ENCODE data around the gene CHCHD4. TPM values are rescaled to one million over a fixed set of nuclear protein-coding genes. Genes with fewer than 3 reads are reported as not detected.

The CHCHD4 gene
- total RNA-seq, 1 experiment from 2014 or later: 27.5 TPM

GRCh38 chr3:14172496-14172895, 47.8 kb upstream of the CHCHD4 start:
- Mint-ChIP-seq H3K36me3 (peaks cover 44% of the 10 kb centered on the region), H3K4me3 (no peak overlapping the region), H3K4me1 (peaks cover 17% of the 10 kb centered on the region), H3K27me3 (ENCODE audit: low read depth) (no peaks in the 10 kb centered on the region), H3K27ac (no peak overlapping the region), H3K9me3 (no peaks in the 10 kb centered on the region)
- TF ChIP-seq ATF6 (CRISPR knock-in tag; IDR thresholded peaks at IDR 0.05): no peak
- no peak for TF ChIP-seq NR1H2 (CRISPR knock-in tag; IDR thresholded peaks at IDR 0.05)
- TF ChIP-seq ZBTB43 (CRISPR knock-in tag; IDR thresholded peaks at IDR 0.05): no peak
- no peak for TF ChIP-seq ZNF263 (CRISPR knock-in tag; IDR thresholded peaks at IDR 0.05; ENCODE audit: low read depth)
- no peak for TF ChIP-seq SMAD4 (CRISPR knock-in tag; IDR thresholded peaks at IDR 0.05)
- TF ChIP-seq PRDM15 (CRISPR knock-in tag; IDR thresholded peaks at IDR 0.05): no peak
- TF ChIP-seq ZNF281 (CRISPR knock-in tag; IDR thresholded peaks at IDR 0.05): no peak
- TF ChIP-seq AFF4 (CRISPR knock-in tag; IDR thresholded peaks at IDR 0.05; ENCODE audit: borderline replicate concordance): no peak
- no peak for DNase-seq (ENCODE audit: low spot score)
- ChIA-PET POLR2A (no interaction called here), CTCF (no interaction called here)
- ATAC-seq: no peak

GRCh38 chr3:14170531-14171159, 46.0 kb upstream of the CHCHD4 start:
- Mint-ChIP-seq H3K27me3 (ENCODE audit: low read depth) (no peaks in the 10 kb centered on the region), H3K4me3 (no peak overlapping the region), H3K36me3 (peaks cover 59% of the 10 kb centered on the region), H3K27ac (no peak overlapping the region), H3K4me1 (0 out of 2 replicates have a peak, but pooled peaks cover 3% of the 10 kb centered on the region), H3K9me3 (no peaks in the 10 kb centered on the region)
- TF ChIP-seq E2F1 (CRISPR knock-in tag; IDR thresholded peaks at IDR 0.05) (no peak), MAX (CRISPR knock-in tag; IDR thresholded peaks at IDR 0.05) (no peak), ZNF416 (CRISPR knock-in tag; IDR thresholded peaks at IDR 0.05) (no peak)
- DNase-seq (ENCODE audit: low spot score) (no peak), ATAC-seq (no peak)
- POLR2A ChIA-PET: no interaction called here
- CTCF ChIA-PET: no interaction called here
